PC-3 (cell line): ENCODE results near the gene GREB1L. TPM values are rescaled to one million over a fixed set of nuclear protein-coding genes. Genes with fewer than 3 reads are reported as not detected.

ENCODE experiments used
- ATAC-seq: fragments of 200-7000 bp; cut with Tn5 transposase; 2 replicates; pipeline ENCODE4 v1.9.1; 2020; ENCODE audit warnings: mild to moderate bottlenecking, moderate library complexity
- BruUV-seq: library from RNA; stranded (reverse); fragments of 400-500 nt; replicated peaks from 2 replicates; lab custom pipeline; 2021; lab: Mats Ljungman, UMichigan
- CTCF ChIA-PET: fragments of 300-600 bp; sonication (Branson Sonifier 250); formaldehyde crosslinking; loops from one replicate; lab custom pipeline; 2022; ENCODE audit warnings: antibody characterized with exemption; lab: Charles Lee
- POLR2A ChIA-PET: fragments of 300-600 bp; sonication (Branson Sonifier 250); formaldehyde crosslinking; loops from one replicate; lab custom pipeline; 2022; ENCODE audit warnings: antibody characterized with exemption; ENCODE audit not compliant: unreplicated experiment; lab: Charles Lee
- DNase-seq: peaks from one replicate; pipeline ENCODE4 v3.0.0-alpha.2; 2015
- H2AFZ ChIP-seq: fragments of 300-600 bp; sonication (generic); 2 replicates; pipeline ENCODE4 v1.6.0; 2016; ENCODE audit warnings: antibody characterized with exemption, low read length
- H3F3A ChIP-seq: fragments of 300-600 bp; sonication (generic); one replicate; pipeline ENCODE4 v1.6.0; 2017; ENCODE audit warnings: antibody characterized with exemption, low read length, control low read depth, mild to moderate bottlenecking; ENCODE audit not compliant: unreplicated experiment
- H3K27ac ChIP-seq: fragments of 300-600 bp; sonication (generic); 2 replicates; pipeline ENCODE4 v1.5.1; 2016; ENCODE audit warnings: mild to moderate bottlenecking, low read length
- H3K27me3 ChIP-seq: fragments of 300-600 bp; sonication (generic); 2 replicates; pipeline ENCODE4 v1.6.1; 2016; ENCODE audit warnings: low read length, mixed read lengths
- H3K36me3 ChIP-seq: fragments of 300-600 bp; sonication (generic); 2 replicates; pipeline ENCODE4 v1.6.1; 2016; ENCODE audit warnings: low read depth, mixed run types, low read length, mixed read lengths
- H3K4me1 ChIP-seq: fragments of 300-600 bp; sonication (generic); 2 replicates; pipeline ENCODE4 v1.5.1; 2016; ENCODE audit warnings: low read length; ENCODE audit not compliant: insufficient read depth
- H3K4me2 ChIP-seq: fragments of 300-600 bp; sonication (generic); 2 replicates; pipeline ENCODE4 v1.6.0; 2016; ENCODE audit warnings: low read length
- H3K4me3 ChIP-seq: fragments of 300-600 bp; sonication (generic); 2 replicates; pipeline ENCODE4 v1.5.1; 2016; ENCODE audit warnings: mild to moderate bottlenecking, low read length, mixed read lengths
- H3K79me2 ChIP-seq: fragments of 300-600 bp; sonication (generic); 2 replicates; pipeline ENCODE4 v1.6.1; 2017; ENCODE audit warnings: low read length, mixed read lengths
- H3K9ac ChIP-seq: fragments of 300-600 bp; sonication (generic); 2 replicates; pipeline ENCODE4 v1.6.0; 2016; ENCODE audit warnings: mild to moderate bottlenecking, low read length
- H3K9me2 ChIP-seq: fragments of 300-600 bp; sonication (generic); replicated peaks from 2 replicates; pipeline ENCODE4 v1.6.1; 2016; ENCODE audit warnings: mixed run types, low read length, mixed read lengths
- H3K9me3 ChIP-seq: fragments of 300-600 bp; sonication (generic); 2 replicates; pipeline ENCODE4 v1.6.1; 2016; ENCODE audit warnings: low read length, mixed read lengths
- H4K20me1 ChIP-seq: fragments of 300-600 bp; sonication (generic); 2 replicates; pipeline ENCODE4 v1.6.1; 2016; ENCODE audit warnings: low read length, mixed read lengths
- EZH2 ChIP-seq: fragments of 300-600 bp; sonication (generic); IDR thresholded peaks from one replicate; pipeline ENCODE4 v1.6.1; 2017; ENCODE audit warnings: antibody characterized with exemption, mild to moderate bottlenecking, low read length; ENCODE audit not compliant: unreplicated experiment
- EZH2phosphoT487 ChIP-seq: fragments of 300-600 bp; sonication (generic); IDR thresholded peaks from 2 replicates; pipeline ENCODE4 v1.6.1; 2018; ENCODE audit warnings: mild to moderate bottlenecking, antibody characterized with exemption, low read length, borderline replicate concordance
- intact Hi-C: fragments of 100-400 bp; cut with micrococcal nuclease; formaldehyde crosslinking; loops from 2 replicates; pipeline ENCODE4 v1.9.0; 2023
- total RNA-seq: library from RNA; depleted of rRNA; stranded (reverse); fragments of >200 nt; gene quantifications from 2 replicates; pipeline ENCODE4 v1.2.3, GENCODE V29; 2014
- TF ChIP-seq, protein P1 (sequence below): fragments of 300-600 bp; sonication (generic); conservative IDR thresholded peaks from 2 replicates; pipeline ENCODE4 v1.5.1; 2017; ENCODE audit warnings: antibody characterized with exemption, low read depth, mild to moderate bottlenecking, low read length

GREB1L gene
- total RNA-seq, 1 experiment from 2014 or later, result 10.3 TPM

GRCh38 chr18:21298351-21298750 lies 56.3 kb downstream of the GREB1L start:
- DNase-seq (peak; percentile 19), ATAC-seq (peak; percentile 42)
- H2AFZ ChIP-seq, result no peak overlapping the region
- BruUV-seq, result no TSS peak
- intact Hi-C loops, result no loop called here
- no peaks in the 10 kb centered on the region for H3K9me2 ChIP-seq
- no peaks in the 10 kb centered on the region for H3F3A ChIP-seq
- CTCF ChIA-PET, result no interaction called here
- H3K27ac ChIP-seq, result no peak overlapping the region
- no peaks in the 10 kb centered on the region for H3K36me3 ChIP-seq
- no peaks in the 10 kb centered on the region for H3K79me2 ChIP-seq
- POLR2A ChIA-PET, result no interaction called here
- H3K4me3 ChIP-seq, result no peak overlapping the region
- H4K20me1 ChIP-seq, result no peaks in the 10 kb centered on the region
- H3K9me3 ChIP-seq, result no peaks in the 10 kb centered on the region
- no peak for TF ChIP-seq EZH2
- TF ChIP-seq, protein P1, sequence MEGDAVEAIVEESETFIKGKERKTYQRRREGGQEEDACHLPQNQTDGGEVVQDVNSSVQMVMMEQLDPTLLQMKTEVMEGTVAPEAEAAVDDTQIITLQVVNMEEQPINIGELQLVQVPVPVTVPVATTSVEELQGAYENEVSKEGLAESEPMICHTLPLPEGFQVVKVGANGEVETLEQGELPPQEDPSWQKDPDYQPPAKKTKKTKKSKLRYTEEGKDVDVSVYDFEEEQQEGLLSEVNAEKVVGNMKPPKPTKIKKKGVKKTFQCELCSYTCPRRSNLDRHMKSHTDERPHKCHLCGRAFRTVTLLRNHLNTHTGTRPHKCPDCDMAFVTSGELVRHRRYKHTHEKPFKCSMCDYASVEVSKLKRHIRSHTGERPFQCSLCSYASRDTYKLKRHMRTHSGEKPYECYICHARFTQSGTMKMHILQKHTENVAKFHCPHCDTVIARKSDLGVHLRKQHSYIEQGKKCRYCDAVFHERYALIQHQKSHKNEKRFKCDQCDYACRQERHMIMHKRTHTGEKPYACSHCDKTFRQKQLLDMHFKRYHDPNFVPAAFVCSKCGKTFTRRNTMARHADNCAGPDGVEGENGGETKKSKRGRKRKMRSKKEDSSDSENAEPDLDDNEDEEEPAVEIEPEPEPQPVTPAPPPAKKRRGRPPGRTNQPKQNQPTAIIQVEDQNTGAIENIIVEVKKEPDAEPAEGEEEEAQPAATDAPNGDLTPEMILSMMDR, result no peak
- H3K9ac ChIP-seq, result no peak overlapping the region
- H3K27me3 ChIP-seq, result no peaks in the 10 kb centered on the region
- H3K4me1 ChIP-seq, result peaks cover 21% of the 10 kb centered on the region
- no peak overlapping the region; the same call in 1 of the 2 replicates for H3K4me2 ChIP-seq

DNA sequence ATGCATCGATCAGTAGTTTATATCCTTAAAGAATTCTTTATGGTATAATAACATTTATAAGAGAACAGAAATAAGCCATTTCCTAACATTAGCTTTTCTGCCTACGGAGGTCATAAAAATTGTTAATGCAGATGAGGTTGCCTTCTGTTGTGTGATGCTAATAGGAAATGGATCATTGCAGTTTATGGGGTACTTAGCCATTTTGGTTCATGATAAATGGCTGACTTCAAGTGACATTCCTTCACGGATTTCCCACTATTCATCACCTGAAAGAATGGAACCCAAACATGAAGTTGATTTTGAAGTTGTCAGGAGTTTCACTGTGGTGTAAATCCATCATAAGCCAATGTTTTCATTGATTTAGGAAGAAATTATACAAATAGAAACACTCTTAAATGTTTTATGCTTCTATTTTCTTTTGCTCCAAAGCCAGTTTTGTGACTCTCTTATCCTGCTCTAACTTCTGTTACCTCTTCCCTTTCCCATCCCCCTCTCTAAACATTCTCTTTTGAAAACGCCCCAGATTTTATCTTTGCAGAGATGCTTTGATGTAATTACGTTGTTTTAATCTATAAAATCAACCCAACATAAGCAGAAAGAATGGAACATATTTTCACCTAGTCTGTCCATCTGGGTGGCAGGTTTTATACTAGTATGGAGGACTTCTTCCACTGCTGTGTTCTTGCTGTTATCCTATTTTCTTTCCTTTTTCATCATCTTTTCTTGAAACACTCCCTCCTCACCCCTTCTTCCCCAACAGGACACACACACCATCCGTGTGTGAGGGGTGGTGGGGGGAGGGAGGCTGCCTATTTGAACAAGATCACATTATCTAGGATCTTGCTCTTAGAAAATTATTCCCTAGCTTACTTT lies 58.2 kb downstream of the GREB1L start:
- peak; percentile 21 for DNase-seq
- CTCF ChIA-PET, result no interaction called here
- H3K27ac ChIP-seq, result peak overlapping the region; percentile 25
- no peaks in the 10 kb centered on the region for H3K9me2 ChIP-seq
- no peaks in the 10 kb centered on the region for H3F3A ChIP-seq
- no peak overlapping the region for H2AFZ ChIP-seq
- H3K36me3 ChIP-seq, result no peaks in the 10 kb centered on the region
- intact Hi-C loops, result loop anchor here (5.0 to 10.0 kb wide), 2 partner anchors 45 to 92 kb away; no protein-coding TSS in a partner anchor
- ATAC-seq, result peak; percentile 19
- H3K27me3 ChIP-seq, result no peaks in the 10 kb centered on the region
- BruUV-seq, result no TSS peak
- no peak overlapping the region for H3K4me3 ChIP-seq
- H3K9me3 ChIP-seq, result no peaks in the 10 kb centered on the region
- TF ChIP-seq, protein P1, result no peak
- TF ChIP-seq EZH2 (no peak), EZH2phosphoT487 (no peak)
- POLR2A ChIA-PET, result no interaction called here
- no peak overlapping the region for H3K9ac ChIP-seq
- peak overlapping the region; percentile 36 for H3K4me2 ChIP-seq
- H3K79me2 ChIP-seq, result no peaks in the 10 kb centered on the region
- H3K4me1 ChIP-seq, result peaks cover 31% of the 10 kb centered on the region
- H4K20me1 ChIP-seq, result no peaks in the 10 kb centered on the region

DNA sequence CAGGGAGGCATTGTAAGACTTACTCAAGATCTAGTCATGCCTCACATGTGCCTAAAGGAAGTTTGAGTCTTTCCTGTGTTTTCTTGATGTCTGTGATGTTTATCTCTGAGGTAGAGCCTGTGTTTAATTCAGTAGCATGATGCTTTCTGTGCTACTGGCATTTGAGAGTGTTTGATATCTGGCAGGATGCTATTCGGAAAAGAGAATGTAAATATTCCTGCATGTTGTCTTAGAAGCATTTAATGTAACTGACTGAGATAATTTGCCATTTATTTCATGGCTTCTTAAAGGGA lies 58.8 kb downstream of the GREB1L start:
- ChIA-PET CTCF (no interaction called here), POLR2A (no interaction called here)
- ATAC-seq, result peak; percentile 63
- Histone ChIP-seq H3K4me1 (peaks cover 31% of the 10 kb centered on the region), H3K27me3 (no peaks in the 10 kb centered on the region), H2AFZ (no peak overlapping the region), H3K36me3 (no peaks in the 10 kb centered on the region), H3K79me2 (no peaks in the 10 kb centered on the region), H3K9me2 (no peaks in the 10 kb centered on the region), H3K4me3 (no peak overlapping the region), H3F3A (no peaks in the 10 kb centered on the region), H3K4me2 (peak overlapping the region; percentile 36), H3K27ac (peak overlapping the region; percentile 25; the same call in 1 of the 2 replicates), H3K9ac (no peak overlapping the region), H4K20me1 (no peaks in the 10 kb centered on the region), H3K9me3 (no peaks in the 10 kb centered on the region)
- TF ChIP-seq, protein P1, result no peak
- DNase-seq, result peak; percentile 37
- intact Hi-C loops, result loop anchor here (5.0 to 10.0 kb wide), 2 partner anchors 46 to 91 kb away; no protein-coding TSS in a partner anchor
- no TSS peak for BruUV-seq
